DOHH2 (cell line): ENCODE measurements around the gene NPAS3.

ENCODE experiments used
- H3F3A ChIP-seq: fragments of 200-600 bp; sonication (generic), shearing (Covaris generic); 2 replicates; pipeline ENCODE4 v1.6.0; 2016; ENCODE audit warnings: antibody characterized with exemption, mild to moderate bottlenecking; ENCODE audit not compliant: control insufficient read depth, insufficient read depth
- H3K27ac ChIP-seq: fragments of 200-600 bp; sonication (generic); 2 replicates; pipeline ENCODE4 v1.5.1; 2014; ENCODE audit warnings: low read depth, mild to moderate bottlenecking, low read length, moderate library complexity
- H3K27me3 ChIP-seq: fragments of 200-600 bp; sonication (generic); 2 replicates; pipeline ENCODE4 v1.6.1; 2014; ENCODE audit warnings: mild to moderate bottlenecking, low read length, mixed read lengths; ENCODE audit not compliant: control insufficient read depth
- H3K36me3 ChIP-seq: fragments of 200-600 bp; sonication (generic); 2 replicates; pipeline ENCODE4 v1.6.1; 2014; ENCODE audit warnings: mild to moderate bottlenecking, low read length, moderate library complexity, mixed read lengths; ENCODE audit not compliant: control insufficient read depth
- H3K4me1 ChIP-seq: fragments of 200-600 bp; sonication (generic); 2 replicates; pipeline ENCODE4 v1.6.1; 2014; ENCODE audit warnings: mild to moderate bottlenecking, low read length, mixed read lengths; ENCODE audit not compliant: control insufficient read depth
- H3K4me2 ChIP-seq: fragments of 200-600 bp; sonication (generic); 2 replicates; pipeline ENCODE4 v1.6.0; 2014; ENCODE audit warnings: mild to moderate bottlenecking, low read length, moderate library complexity
- H3K4me3 ChIP-seq: fragments of 200-600 bp; sonication (generic); 2 replicates; pipeline ENCODE4 v1.5.1; 2014; ENCODE audit warnings: mild to moderate bottlenecking, low read length, mixed read lengths
- H3K79me2 ChIP-seq: fragments of 200-600 bp; sonication (generic); 2 replicates; pipeline ENCODE4 v1.6.1; 2014; ENCODE audit warnings: mild to moderate bottlenecking, low read length, mixed read lengths; ENCODE audit not compliant: control insufficient read depth
- H3K9me2 ChIP-seq: fragments of 200-600 bp; sonication (generic); replicated peaks from 2 replicates; pipeline ENCODE4 v1.6.1; 2014; ENCODE audit warnings: mild to moderate bottlenecking, low read length, mixed read lengths; ENCODE audit not compliant: control insufficient read depth
- H3K9me3 ChIP-seq: fragments of 200-600 bp; sonication (generic); 2 replicates; pipeline ENCODE4 v1.6.1; 2014; ENCODE audit warnings: antibody characterized with exemption, low read length, mixed read lengths; ENCODE audit not compliant: control insufficient read depth, insufficient read depth
- H4K20me1 ChIP-seq: fragments of 200-600 bp; sonication (generic); 2 replicates; pipeline ENCODE4 v1.6.0; 2014; ENCODE audit warnings: low read depth, mild to moderate bottlenecking, antibody characterized with exemption, low read length, moderate library complexity; ENCODE audit not compliant: control insufficient read depth, insufficient read depth
- EZH2phosphoT487 ChIP-seq: fragments of 200-600 bp; sonication (generic); IDR thresholded peaks from 2 replicates; pipeline ENCODE4 v1.6.1; 2017; ENCODE audit warnings: borderline replicate concordance, mild to moderate bottlenecking, antibody characterized with exemption, low read length, moderate library complexity, mixed read lengths
- TF ChIP-seq, protein P1 (sequence below): fragments of 200-600 bp; sonication (generic); IDR thresholded peaks from one replicate; pipeline ENCODE4 v1.5.1; 2014; ENCODE audit warnings: antibody characterized with exemption, mild to moderate bottlenecking, low read depth, low read length; ENCODE audit not compliant: poor library complexity, severe bottlenecking

Gene NPAS3

DNA sequence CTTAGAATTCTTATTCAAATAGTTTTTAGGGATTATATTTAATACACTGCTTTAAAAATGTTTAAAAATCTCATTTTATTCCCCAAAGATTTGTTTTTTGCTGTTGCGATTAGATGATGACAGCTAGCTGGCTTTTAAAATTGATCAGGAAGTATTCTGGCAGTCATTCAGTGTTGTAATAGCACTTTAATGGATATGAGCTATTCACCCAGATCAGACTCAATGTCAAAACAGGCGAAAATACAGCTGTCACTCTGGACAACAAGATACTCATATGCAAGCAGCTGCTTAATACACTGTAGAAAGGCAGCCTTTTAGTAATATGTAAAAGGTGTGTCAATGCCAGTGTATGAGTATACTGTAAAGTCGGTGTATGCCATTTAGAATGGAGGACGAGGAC is 91.7 kb downstream of the NPAS3 start:
- TF ChIP-seq EZH2phosphoT487: no peak
- TF ChIP-seq, protein P1, sequence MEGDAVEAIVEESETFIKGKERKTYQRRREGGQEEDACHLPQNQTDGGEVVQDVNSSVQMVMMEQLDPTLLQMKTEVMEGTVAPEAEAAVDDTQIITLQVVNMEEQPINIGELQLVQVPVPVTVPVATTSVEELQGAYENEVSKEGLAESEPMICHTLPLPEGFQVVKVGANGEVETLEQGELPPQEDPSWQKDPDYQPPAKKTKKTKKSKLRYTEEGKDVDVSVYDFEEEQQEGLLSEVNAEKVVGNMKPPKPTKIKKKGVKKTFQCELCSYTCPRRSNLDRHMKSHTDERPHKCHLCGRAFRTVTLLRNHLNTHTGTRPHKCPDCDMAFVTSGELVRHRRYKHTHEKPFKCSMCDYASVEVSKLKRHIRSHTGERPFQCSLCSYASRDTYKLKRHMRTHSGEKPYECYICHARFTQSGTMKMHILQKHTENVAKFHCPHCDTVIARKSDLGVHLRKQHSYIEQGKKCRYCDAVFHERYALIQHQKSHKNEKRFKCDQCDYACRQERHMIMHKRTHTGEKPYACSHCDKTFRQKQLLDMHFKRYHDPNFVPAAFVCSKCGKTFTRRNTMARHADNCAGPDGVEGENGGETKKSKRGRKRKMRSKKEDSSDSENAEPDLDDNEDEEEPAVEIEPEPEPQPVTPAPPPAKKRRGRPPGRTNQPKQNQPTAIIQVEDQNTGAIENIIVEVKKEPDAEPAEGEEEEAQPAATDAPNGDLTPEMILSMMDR: no peak
- H3F3A ChIP-seq: no peaks in the 10 kb centered on the region
- no peak overlapping the region for H3K4me2 ChIP-seq
- no peaks in the 10 kb centered on the region for H3K79me2 ChIP-seq
- no peaks in the 10 kb centered on the region for H3K36me3 ChIP-seq
- H3K4me3 ChIP-seq: no peak overlapping the region
- H3K27ac ChIP-seq: no peak overlapping the region
- no peaks in the 10 kb centered on the region for H3K9me2 ChIP-seq
- no peaks in the 10 kb centered on the region for H3K9me3 ChIP-seq
- H3K27me3 ChIP-seq: no peaks in the 10 kb centered on the region
- no peaks in the 10 kb centered on the region for H4K20me1 ChIP-seq
- H3K4me1 ChIP-seq: no peaks in the 10 kb centered on the region

DNA sequence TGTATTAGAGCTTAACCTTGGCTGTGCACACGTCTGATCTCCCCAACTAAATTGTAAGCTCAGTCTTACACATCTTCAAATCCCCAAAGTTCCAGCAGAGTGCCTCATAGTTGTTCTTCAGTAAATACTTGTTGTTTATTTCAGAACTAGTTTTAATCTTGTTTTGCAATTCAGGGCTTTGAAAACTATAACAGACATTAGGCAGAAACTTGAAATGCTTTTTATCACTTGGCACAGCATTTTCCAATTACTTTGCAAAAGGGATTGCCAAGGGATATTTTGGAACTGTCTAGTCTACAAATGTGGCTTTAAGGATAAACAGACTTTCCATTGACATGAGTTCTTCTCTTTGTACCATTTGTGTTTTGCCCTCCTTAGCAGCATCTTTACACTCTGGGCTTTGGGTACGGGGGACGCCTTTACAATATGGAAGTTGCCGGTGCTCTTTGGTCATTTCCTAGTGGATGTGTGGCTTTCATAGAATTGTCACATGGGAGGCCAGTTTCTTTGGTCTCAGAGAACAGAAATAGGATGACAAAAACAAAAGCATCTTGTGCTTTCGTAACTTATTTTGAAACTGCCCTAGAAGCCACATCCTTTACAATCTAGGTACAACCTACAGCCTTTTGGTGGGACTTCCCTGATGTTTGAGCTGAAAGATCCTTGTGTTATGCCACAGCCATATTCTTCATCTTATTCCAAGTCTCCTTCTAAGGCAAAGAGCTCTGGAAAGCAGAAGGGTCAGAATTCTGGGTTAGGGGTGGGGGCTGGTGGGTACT is 96.9 kb downstream of the NPAS3 start:
- no peaks in the 10 kb centered on the region for H4K20me1 ChIP-seq
- H3K36me3 ChIP-seq: no peaks in the 10 kb centered on the region
- no peaks in the 10 kb centered on the region for H3K9me2 ChIP-seq
- no peak for TF ChIP-seq EZH2phosphoT487
- TF ChIP-seq, protein P1: no peak
- H3F3A ChIP-seq: no peaks in the 10 kb centered on the region
- H3K4me1 ChIP-seq: no peaks in the 10 kb centered on the region
- no peak overlapping the region for H3K27ac ChIP-seq
- H3K27me3 ChIP-seq: no peaks in the 10 kb centered on the region
- no peak overlapping the region for H3K4me2 ChIP-seq
- no peaks in the 10 kb centered on the region for H3K79me2 ChIP-seq
- no peak overlapping the region for H3K4me3 ChIP-seq
- no peaks in the 10 kb centered on the region for H3K9me3 ChIP-seq

DNA sequence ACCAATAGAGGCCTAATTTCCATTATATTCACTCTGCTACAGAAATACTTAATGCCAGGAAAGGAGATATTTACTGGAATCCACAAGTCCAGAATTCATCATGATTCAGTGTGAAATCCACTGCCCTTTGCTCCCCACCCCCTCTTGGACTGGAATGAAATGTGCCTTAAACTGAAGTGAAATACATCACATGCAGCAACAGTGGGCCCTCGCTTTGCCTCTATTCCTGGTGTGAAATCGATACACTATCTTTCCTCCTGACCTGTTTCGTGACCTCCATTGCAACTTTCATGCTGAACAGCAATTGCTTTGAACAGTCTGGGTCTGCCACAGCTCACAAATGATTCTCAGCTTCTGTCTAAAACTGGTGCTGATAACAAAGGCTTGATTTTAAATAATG is 100.6 kb downstream of the NPAS3 start:
- no peak overlapping the region for H3K4me3 ChIP-seq
- no peaks in the 10 kb centered on the region for H3F3A ChIP-seq
- no peaks in the 10 kb centered on the region for H3K9me2 ChIP-seq

More for the DNA sequence above, 100.6 kb downstream of the NPAS3 start:
- H3K79me2 ChIP-seq: no peaks in the 10 kb centered on the region
- no peaks in the 10 kb centered on the region for H3K36me3 ChIP-seq
- H4K20me1 ChIP-seq: no peaks in the 10 kb centered on the region
- TF ChIP-seq, protein P1: no peak
- TF ChIP-seq EZH2phosphoT487: no peak
- H3K9me3 ChIP-seq: peaks cover 5% of the 10 kb centered on the region; the same call in 1 of the 2 replicates
- no peak overlapping the region for H3K27ac ChIP-seq
- H3K27me3 ChIP-seq: no peaks in the 10 kb centered on the region
- H3K4me1 ChIP-seq: no peaks in the 10 kb centered on the region
- no peak overlapping the region for H3K4me2 ChIP-seq
